Sigmoid colon (tissue), 4 donors: Measurements from ENCODE around the gene NARS2.

Source experiments
- EP300 ChIP-seq, 4 donors: sonication (generic); formaldehyde crosslinking; IDR thresholded peaks; one replicate each; pipeline ENCODE4 v1.6.1; 2017; ENCODE audit warnings: antibody characterized with exemption in 4 of 4
- POLR2A ChIP-seq, 2 donors: fragments of 450-650 bp; IDR thresholded peaks; one replicate each; pipeline ENCODE4 v1.6.1; 2016; ENCODE audit warnings: antibody characterized with exemption in 2 of 2, mild to moderate bottlenecking in 2 of 2, moderate library complexity in 2 of 2

- no peak for TF ChIP-seq POLR2A (IDR thresholded peaks at IDR 0.05)
- no peak for TF ChIP-seq EP300 (IDR thresholded peaks at IDR 0.05)
These were observed 33.0 kb upstream of the NARS2 start for GRCh38 chr11:78607696-78608095.
